ENCODE results near the gene ARMH3. TPM values are rescaled to one million over a fixed set of nuclear protein-coding genes. Genes with fewer than 3 reads are reported as not detected.

The ARMH3 gene
- total and polyA plus RNA-seq, 4 donors = 14.0 to 25.1 (median 20.8) TPM

DNA sequence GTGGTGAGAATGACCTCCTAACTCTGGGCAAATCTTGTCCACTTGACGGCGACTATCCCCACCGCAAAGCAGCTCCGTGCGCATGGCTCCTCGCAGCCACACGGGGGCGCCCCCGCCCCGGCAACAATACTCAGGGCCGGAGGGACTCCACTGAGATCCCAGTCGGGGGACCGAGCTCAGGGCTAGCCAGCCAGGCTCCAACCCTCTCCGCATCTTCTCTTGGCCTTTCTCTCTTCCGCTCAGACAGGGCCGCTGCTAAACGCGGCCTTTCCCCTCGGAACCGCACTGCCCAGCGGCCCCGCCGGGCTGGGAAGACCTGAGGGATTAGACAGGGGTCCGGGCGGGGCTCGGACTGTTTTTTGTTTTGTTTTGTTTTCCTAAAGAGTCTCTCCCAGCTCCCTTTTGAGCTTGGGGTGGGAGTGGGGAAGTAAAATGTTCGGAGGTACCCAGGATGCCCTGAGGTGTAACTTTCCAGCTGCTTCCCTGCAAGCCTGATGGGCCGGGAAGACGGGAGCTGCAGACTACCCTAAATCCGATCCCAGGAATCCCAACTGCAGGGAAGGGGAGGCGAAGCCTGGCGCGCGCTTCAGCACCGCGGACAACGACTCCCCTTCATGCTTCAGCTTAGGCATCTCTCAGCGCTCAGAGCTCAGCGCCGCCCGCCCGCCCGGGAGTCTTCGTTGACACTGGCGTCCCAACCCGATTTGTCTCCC lies 215.1 kb downstream of the ARMH3 start:
- 2% methylated on average over 46 of the region's 46 CpGs for WGBS (ENCODE audit: insufficient coverage)
- Histone ChIP-seq H3K4me1 (ENCODE audit: control insufficient read depth, insufficient read depth, low read length) (peaks cover 62% of the 10 kb centered on the region), H3K27me3 (ENCODE audit: control insufficient read depth, insufficient read depth, low read length) (no peaks in the 10 kb centered on the region), H3K27ac (ENCODE audit: low read depth, low read length) (peak overlapping the region; percentile 86), H3K4me3 (ENCODE audit: low read depth, low read length) (peak overlapping the region; percentile 58), H3K9me3 (ENCODE audit: control insufficient read depth, insufficient read depth, low read length) (no peaks in the 10 kb centered on the region), H3K36me3 (ENCODE audit: control insufficient read depth, insufficient read depth, low read length) (no peaks in the 10 kb centered on the region)
- peak in 2 of 6 donors; percentile 93 to 94 for DNase-seq (ENCODE audit: low read depth in 4 of 6, low spot score in 6 of 6)

DNA sequence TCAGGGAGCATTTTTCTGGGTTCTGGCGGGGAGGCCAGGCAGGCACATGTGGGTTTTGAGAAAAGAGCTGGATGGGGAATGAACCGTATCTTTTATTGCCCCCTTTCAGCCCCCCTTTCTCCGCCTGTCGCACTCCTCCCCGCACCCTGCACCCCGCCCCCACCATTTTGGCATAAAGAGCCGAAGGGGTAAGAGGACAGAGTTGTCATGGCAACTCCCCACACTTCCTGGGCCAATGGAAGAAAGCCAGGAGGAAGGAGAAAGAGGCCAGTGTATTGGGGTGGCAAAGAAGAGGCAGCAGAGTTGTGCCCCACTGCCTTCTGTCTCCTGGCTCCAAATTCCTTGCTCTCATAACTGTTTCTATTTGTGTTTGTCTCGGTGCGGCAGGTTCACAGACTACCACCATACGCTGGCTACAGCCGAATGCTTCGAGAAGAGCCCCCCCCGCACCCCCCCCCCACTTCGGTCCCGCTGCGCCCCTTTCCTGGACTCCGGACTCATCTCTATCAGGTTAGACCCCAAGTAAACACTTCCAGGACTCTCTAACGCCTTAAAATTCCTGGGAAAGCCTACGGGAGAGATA lies 215.8 kb downstream of the ARMH3 start:
- H3K4me3 ChIP-seq (ENCODE audit: low read depth, low read length) = peak overlapping the region; percentile 58
- peak overlapping the region; percentile 86 for H3K27ac ChIP-seq (ENCODE audit: low read depth, low read length)
- no peaks in the 10 kb centered on the region for H3K9me3 ChIP-seq (ENCODE audit: control insufficient read depth, insufficient read depth, low read length)
- H3K27me3 ChIP-seq (ENCODE audit: control insufficient read depth, insufficient read depth, low read length) = no peaks in the 10 kb centered on the region
- peaks cover 67% of the 10 kb centered on the region for H3K4me1 ChIP-seq (ENCODE audit: control insufficient read depth, insufficient read depth, low read length)
- peak in 4 of 6 donors; percentile 84 to 94 (median 88) for DNase-seq (ENCODE audit: low read depth in 4 of 6, low spot score in 6 of 6)
- WGBS (ENCODE audit: insufficient coverage) = 0% methylated on average over 10 of the region's 19 CpGs
- H3K36me3 ChIP-seq (ENCODE audit: control insufficient read depth, insufficient read depth, low read length) = no peaks in the 10 kb centered on the region

DNA sequence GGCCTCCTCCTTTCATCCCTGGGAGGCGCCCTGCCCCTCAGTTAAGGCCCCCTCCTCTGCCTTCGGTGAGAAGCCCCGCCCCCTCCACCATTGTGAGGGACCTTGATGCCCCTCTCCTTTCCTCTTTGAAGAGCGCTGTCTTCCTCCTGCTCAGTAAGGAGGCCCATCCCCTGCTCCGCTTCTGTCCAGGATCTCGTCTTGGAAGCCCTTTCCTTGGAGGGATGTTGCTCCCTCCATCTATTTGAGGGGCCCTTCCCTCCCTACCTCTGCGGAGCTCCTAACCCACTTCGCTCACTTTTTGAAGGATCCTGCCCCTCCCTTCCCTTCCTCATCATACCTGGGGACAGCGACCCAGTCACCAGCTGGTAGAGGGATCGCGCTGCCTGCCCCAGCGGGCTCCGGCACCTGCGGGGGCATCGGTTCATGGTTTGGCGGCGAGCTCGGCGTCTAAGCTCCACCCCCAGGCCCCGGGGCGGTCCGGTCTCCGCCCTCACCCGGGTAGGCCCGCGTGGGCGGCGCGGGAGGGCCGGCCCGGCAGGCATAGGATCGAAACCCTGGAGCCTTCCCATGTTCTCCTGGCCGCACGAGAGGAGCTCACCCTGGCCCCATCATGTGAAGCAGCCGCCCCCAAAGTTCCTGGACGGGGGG lies 216.4 kb downstream of the ARMH3 start:
- H3K4me3 ChIP-seq (ENCODE audit: low read depth, low read length) = peak overlapping the region; percentile 58
- peaks cover 69% of the 10 kb centered on the region for H3K4me1 ChIP-seq (ENCODE audit: control insufficient read depth, insufficient read depth, low read length)
- H3K27me3 ChIP-seq (ENCODE audit: control insufficient read depth, insufficient read depth, low read length) = no peaks in the 10 kb centered on the region
- peak overlapping the region; percentile 86 for H3K27ac ChIP-seq (ENCODE audit: low read depth, low read length)
- peak in 2 of 6 donors; percentile 69 to 75 for DNase-seq (ENCODE audit: low read depth in 4 of 6, low spot score in 6 of 6)
- H3K9me3 ChIP-seq (ENCODE audit: control insufficient read depth, insufficient read depth, low read length) = no peaks in the 10 kb centered on the region
- peaks cover 3% of the 10 kb centered on the region for H3K36me3 ChIP-seq (ENCODE audit: control insufficient read depth, insufficient read depth, low read length)
- 2% methylated on average over 32 of the region's 36 CpGs for whole genome bisulfite sequencing (ENCODE audit: insufficient coverage)

DNA sequence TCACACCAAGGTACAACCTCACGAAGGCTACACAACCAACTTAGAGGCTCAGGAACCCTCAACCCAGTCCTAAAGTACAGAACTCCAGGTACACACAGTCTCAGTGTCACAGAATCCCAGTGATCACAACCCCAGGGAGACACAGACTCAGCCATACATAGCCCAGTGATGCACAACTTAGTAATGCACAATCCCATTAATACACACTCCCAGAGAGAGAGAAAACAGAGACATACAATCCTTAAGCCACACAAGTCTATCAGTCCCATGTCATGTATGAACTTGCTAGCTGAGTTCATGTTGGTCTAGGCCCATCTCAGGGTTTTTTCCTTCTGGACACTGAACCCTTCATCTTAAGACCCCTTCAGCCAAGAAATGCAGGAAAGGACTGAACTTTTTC lies 217.0 kb downstream of the ARMH3 start:
- no peak overlapping the region for H3K27ac ChIP-seq (ENCODE audit: low read depth, low read length)
- WGBS (ENCODE audit: insufficient coverage) = 100% methylated on average over 1 of the region's 1 CpG
- H3K9me3 ChIP-seq (ENCODE audit: control insufficient read depth, insufficient read depth, low read length) = no peaks in the 10 kb centered on the region
- H3K4me1 ChIP-seq (ENCODE audit: control insufficient read depth, insufficient read depth, low read length) = peaks cover 74% of the 10 kb centered on the region
- H3K4me3 ChIP-seq (ENCODE audit: low read depth, low read length) = peak overlapping the region; percentile 58
- H3K27me3 ChIP-seq (ENCODE audit: control insufficient read depth, insufficient read depth, low read length) = no peaks in the 10 kb centered on the region
- no peak for DNase-seq (ENCODE audit: low read depth in 4 of 6, low spot score in 6 of 6)
- H3K36me3 ChIP-seq (ENCODE audit: control insufficient read depth, insufficient read depth, low read length) = peaks cover 8% of the 10 kb centered on the region

DNA sequence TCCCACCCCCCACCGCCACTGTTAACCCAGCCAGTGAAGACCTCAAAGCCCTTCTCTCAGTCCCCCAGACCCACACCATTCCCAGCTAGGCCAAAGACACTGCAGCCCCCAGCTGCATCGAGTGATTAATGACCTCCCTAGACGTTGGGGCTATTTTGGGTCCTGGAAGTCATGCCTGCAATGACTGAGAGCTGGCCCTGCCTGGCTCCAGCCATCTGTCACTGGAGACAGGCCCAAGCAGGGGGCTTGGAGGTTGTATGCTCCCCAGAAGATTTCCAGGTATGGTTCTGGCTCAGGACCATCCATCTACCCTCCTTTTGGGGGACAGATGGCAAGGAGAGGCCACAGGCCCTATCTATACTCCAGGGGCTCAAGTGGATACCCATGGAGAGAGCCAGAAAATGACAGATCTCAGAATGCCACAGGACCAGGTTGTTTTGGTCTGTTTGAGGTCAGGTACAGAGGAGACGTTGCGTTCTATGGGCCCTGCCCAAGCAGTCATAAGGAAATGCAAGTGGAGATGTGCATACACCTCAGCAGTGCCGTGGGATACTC lies 217.5 kb downstream of the ARMH3 start:
- no peaks in the 10 kb centered on the region for H3K9me3 ChIP-seq (ENCODE audit: control insufficient read depth, insufficient read depth, low read length)
- peaks cover 73% of the 10 kb centered on the region for H3K4me1 ChIP-seq (ENCODE audit: control insufficient read depth, insufficient read depth, low read length)
- H3K27ac ChIP-seq (ENCODE audit: low read depth, low read length) = no peak overlapping the region
- 63% methylated on average over 6 of the region's 6 CpGs for WGBS (ENCODE audit: insufficient coverage)
- no peaks in the 10 kb centered on the region for H3K27me3 ChIP-seq (ENCODE audit: control insufficient read depth, insufficient read depth, low read length)
- no peak overlapping the region for H3K4me3 ChIP-seq (ENCODE audit: low read depth, low read length)
- DNase-seq (ENCODE audit: low read depth in 4 of 6, low spot score in 6 of 6) = no peak
- peaks cover 11% of the 10 kb centered on the region for H3K36me3 ChIP-seq (ENCODE audit: control insufficient read depth, insufficient read depth, low read length)

DNA sequence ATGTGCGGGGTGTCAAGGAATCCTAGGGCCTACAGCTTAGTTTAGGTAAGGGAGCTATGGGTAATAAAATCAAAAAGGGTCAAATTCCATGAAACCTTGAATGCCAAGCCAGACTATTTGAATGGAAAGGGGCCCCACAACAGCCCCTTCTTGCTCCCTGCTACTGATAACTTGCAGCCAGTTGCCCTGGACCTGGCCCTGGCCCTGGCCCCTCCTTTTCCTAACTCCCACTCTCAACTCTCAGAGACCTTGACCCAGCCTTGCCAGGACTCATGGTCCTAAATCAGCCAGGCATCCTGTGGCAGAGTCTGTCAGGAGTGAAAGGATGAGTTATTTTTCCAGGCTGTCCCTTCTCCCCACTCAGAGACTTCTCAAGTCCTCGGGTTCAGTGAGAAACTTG lies 218.2 kb downstream of the ARMH3 start:
- Histone ChIP-seq H3K9me3 (ENCODE audit: control insufficient read depth, insufficient read depth, low read length) (no peaks in the 10 kb centered on the region), H3K4me3 (ENCODE audit: low read depth, low read length) (no peak overlapping the region), H3K36me3 (ENCODE audit: control insufficient read depth, insufficient read depth, low read length) (peaks cover 11% of the 10 kb centered on the region), H3K27me3 (ENCODE audit: control insufficient read depth, insufficient read depth, low read length) (no peaks in the 10 kb centered on the region), H3K4me1 (ENCODE audit: control insufficient read depth, insufficient read depth, low read length) (peaks cover 66% of the 10 kb centered on the region), H3K27ac (ENCODE audit: low read depth, low read length) (no peak overlapping the region)
- DNase-seq (ENCODE audit: low read depth in 4 of 6, low spot score in 6 of 6) = no peak
- no CpG with 5 or more reads among the region's 2 CpGs for WGBS (ENCODE audit: insufficient coverage)

DNA sequence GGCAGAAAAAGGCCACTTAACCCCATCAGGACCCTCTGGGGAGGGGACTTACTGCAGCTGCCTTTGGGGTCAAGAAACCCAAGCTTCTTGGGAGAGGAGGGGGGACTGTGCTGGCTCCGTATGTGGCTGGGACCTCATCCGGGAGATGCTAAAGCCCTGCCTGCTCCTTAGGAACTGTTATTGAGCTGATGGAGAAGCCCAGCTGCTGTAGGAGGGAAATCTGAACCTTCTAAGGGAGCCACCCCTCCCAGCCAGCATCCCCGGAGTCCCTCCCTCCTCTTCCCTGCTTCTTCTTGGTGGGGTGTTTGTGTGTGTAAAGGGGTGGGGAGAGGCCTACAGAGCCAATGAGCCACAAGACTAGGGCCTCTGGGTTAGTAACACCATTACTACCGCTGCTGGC lies 220.6 kb downstream of the ARMH3 start:
- Histone ChIP-seq H3K4me1 (ENCODE audit: control insufficient read depth, insufficient read depth, low read length) (peaks cover 61% of the 10 kb centered on the region), H3K27ac (ENCODE audit: low read depth, low read length) (no peak overlapping the region), H3K36me3 (ENCODE audit: control insufficient read depth, insufficient read depth, low read length) (peaks cover 11% of the 10 kb centered on the region), H3K27me3 (ENCODE audit: control insufficient read depth, insufficient read depth, low read length) (no peaks in the 10 kb centered on the region), H3K4me3 (ENCODE audit: low read depth, low read length) (no peak overlapping the region), H3K9me3 (ENCODE audit: control insufficient read depth, insufficient read depth, low read length) (no peaks in the 10 kb centered on the region)
- WGBS (ENCODE audit: insufficient coverage) = no CpG with 5 or more reads among the region's 4 CpGs
- DNase-seq (ENCODE audit: low read depth in 4 of 6, low spot score in 6 of 6) = no peak

DNA sequence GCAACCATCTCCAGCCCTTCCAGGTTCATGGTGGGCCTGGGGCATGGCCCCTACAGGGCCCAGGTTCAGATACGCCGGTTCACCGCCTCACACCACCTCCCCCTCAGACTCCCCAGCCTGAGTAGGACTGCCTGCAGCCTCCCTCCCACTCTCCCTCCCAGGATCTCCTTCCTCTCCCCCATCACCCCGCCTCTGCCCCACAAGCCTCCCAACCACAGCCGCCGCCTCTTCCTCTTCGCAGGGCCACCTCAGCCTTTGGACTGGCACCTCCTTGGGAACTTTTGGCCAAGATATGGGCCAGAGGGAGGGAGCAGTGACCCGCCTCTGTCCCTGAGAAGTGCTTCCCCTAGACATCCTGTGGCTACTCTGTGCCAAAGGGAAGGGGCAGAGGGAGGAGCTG lies 221.6 kb downstream of the ARMH3 start:
- WGBS (ENCODE audit: insufficient coverage) = 89% methylated on average over 3 of the region's 8 CpGs
- Histone ChIP-seq H3K4me3 (ENCODE audit: low read depth, low read length) (no peak overlapping the region), H3K27ac (ENCODE audit: low read depth, low read length) (no peak overlapping the region), H3K4me1 (ENCODE audit: control insufficient read depth, insufficient read depth, low read length) (peaks cover 59% of the 10 kb centered on the region), H3K27me3 (ENCODE audit: control insufficient read depth, insufficient read depth, low read length) (no peaks in the 10 kb centered on the region), H3K9me3 (ENCODE audit: control insufficient read depth, insufficient read depth, low read length) (no peaks in the 10 kb centered on the region), H3K36me3 (ENCODE audit: control insufficient read depth, insufficient read depth, low read length) (peaks cover 11% of the 10 kb centered on the region)
- DNase-seq (ENCODE audit: low read depth in 4 of 6, low spot score in 6 of 6) = no peak

DNA sequence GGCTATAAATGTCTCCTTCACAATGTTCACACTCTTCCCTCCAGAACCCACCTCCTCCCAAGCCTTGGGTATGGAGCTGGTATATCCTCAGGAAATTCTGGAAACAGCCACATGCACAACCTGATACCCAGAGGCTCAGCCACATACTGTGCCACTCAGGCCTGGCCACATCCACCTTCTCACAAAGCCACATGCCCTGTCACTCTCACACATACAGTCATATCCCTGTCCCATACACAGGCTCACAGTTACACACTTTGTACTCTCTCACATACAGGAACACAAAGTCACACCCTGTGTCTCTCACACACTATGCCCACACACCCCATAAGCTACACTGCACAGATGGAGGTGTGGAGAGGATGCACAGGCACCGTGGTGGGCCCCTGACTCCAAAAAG lies 222.5 kb downstream of the ARMH3 start:
- no peaks in the 10 kb centered on the region for H3K9me3 ChIP-seq (ENCODE audit: control insufficient read depth, insufficient read depth, low read length)
- H3K36me3 ChIP-seq (ENCODE audit: control insufficient read depth, insufficient read depth, low read length) = peaks cover 20% of the 10 kb centered on the region
- peaks cover 58% of the 10 kb centered on the region for H3K4me1 ChIP-seq (ENCODE audit: control insufficient read depth, insufficient read depth, low read length)
- WGBS (ENCODE audit: insufficient coverage) = 83% methylated on average over 1 of the region's 1 CpG
- DNase-seq (ENCODE audit: low read depth in 4 of 6, low spot score in 6 of 6) = no peak
- H3K27ac ChIP-seq (ENCODE audit: low read depth, low read length) = no peak overlapping the region
- no peaks in the 10 kb centered on the region for H3K27me3 ChIP-seq (ENCODE audit: control insufficient read depth, insufficient read depth, low read length)
- H3K4me3 ChIP-seq (ENCODE audit: low read depth, low read length) = no peak overlapping the region
